ENCODE measurements around the gene TMIE. TPM values are rescaled to one million over a fixed set of nuclear protein-coding genes. Genes with fewer than 3 reads are reported as not detected.

TMIE gene
- total and polyA plus RNA-seq, 2 of the 4 experiments (the other 2 are of a cell fraction): 0.12 TPM; not detected in 1

- H3K23ac ChIP-seq (ENCODE audit: low read depth, low read length): no peak overlapping the region
- no peaks in the 10 kb centered on the region for H3K9me3 ChIP-seq (ENCODE audit: control insufficient read depth, insufficient read depth, low read length)
- H3K27me3 ChIP-seq (ENCODE audit: control insufficient read depth, insufficient read depth, low read length): peaks cover 30% of the 10 kb centered on the region
- no peak overlapping the region for H2AFZ ChIP-seq (replicated peaks; ENCODE audit: low read length, poor library complexity)
- H3K56ac ChIP-seq (ENCODE audit: extremely low read depth, insufficient read depth, low read length): no peak overlapping the region
- no peak overlapping the region for H3K27ac ChIP-seq (ENCODE audit: insufficient read depth, low read length)
- ChIA-PET CTCF (no interaction called here), POLR2A (ENCODE audit: unreplicated experiment) (no interaction called here)
- H3K4me3 ChIP-seq (ENCODE audit: insufficient read depth, low read depth, low read length): no peak overlapping the region
- no peaks in the 10 kb centered on the region for H4K20me1 ChIP-seq (ENCODE audit: insufficient read depth, low read length)
- no peak overlapping the region for H3K14ac ChIP-seq (replicated peaks; ENCODE audit: low read depth, low read length)
- TF ChIP-seq SMC3 (IDR thresholded peaks at IDR 0.05; ENCODE audit: low read depth, low read length) (no peak), RCOR1 (IDR thresholded peaks at IDR 0.05; ENCODE audit: insufficient replicate concordance, low read length) (no peak), FOS (IDR thresholded peaks at IDR 0.05; ENCODE audit: low read depth, low read length) (no peak), POLR2A (IDR thresholded peaks at IDR 0.05; ENCODE audit: low read depth, low read length) (no peak), ELK1 (IDR thresholded peaks at IDR 0.05; ENCODE audit: borderline replicate concordance, low read depth, low read length) (no peak), CTCF (conservative IDR thresholded peaks at IDR 0.05; ENCODE audit: low read depth, low read length) (no peak), NFE2L2 (IDR thresholded peaks at IDR 0.05; ENCODE audit: low read depth, low read length) (no peak), CHD1 (IDR thresholded peaks at IDR 0.05; ENCODE audit: low read depth, low read length) (no peak), MAFK (IDR thresholded peaks at IDR 0.05; ENCODE audit: low read depth, low read length) (no peak), CEBPB (IDR thresholded peaks at IDR 0.05; ENCODE audit: low read depth, low read length) (no peak), RAD21 (IDR thresholded peaks at IDR 0.05; ENCODE audit: low read length) (no peak), MAZ (IDR thresholded peaks at IDR 0.05; ENCODE audit: borderline replicate concordance, low read depth, low read length) (no peak), MXI1 (IDR thresholded peaks at IDR 0.05; ENCODE audit: borderline replicate concordance, low read depth, low read length) (no peak)
- H4K8ac ChIP-seq (ENCODE audit: low read depth in 2 of 2, low read length in 2 of 2): no peak overlapping the region
- H2BK15ac ChIP-seq (ENCODE audit: low read depth, low read length): no peak overlapping the region
- no peak overlapping the region for H2AK5ac ChIP-seq (ENCODE audit: low read depth, low read length)
- H3K36me3 ChIP-seq (ENCODE audit: control insufficient read depth, insufficient read depth, low read length): no peaks in the 10 kb centered on the region
- H3K9me1 ChIP-seq (ENCODE audit: insufficient read depth, low read length): no peaks in the 10 kb centered on the region
- no peak overlapping the region for H2AK9ac ChIP-seq (replicated peaks; ENCODE audit: low read depth, low read length, poor library complexity)
- H4K5ac ChIP-seq (ENCODE audit: low read depth, low read length): no peak overlapping the region
- intact Hi-C loops (cut with micrococcal nuclease) (no loop called here), dilution Hi-C loops (cut with HindIII; ENCODE audit: low sequenced_read_pairs, unreplicated experiment) (no loop called here), in situ Hi-C loops (cut with MboI; ENCODE audit: low sequenced_read_pairs) (loop anchor here (25.0 kb wide), 1 partner anchor 651 kb away; no protein-coding TSS in a partner anchor)
- H3K9ac ChIP-seq (ENCODE audit: low read depth, low read length): no peak overlapping the region
- DNase-seq (no peak), ATAC-seq (ENCODE audit: low read depth) (no peak)
- H3K18ac ChIP-seq (ENCODE audit: low read depth, low read length): no peak overlapping the region
- H3K4ac ChIP-seq (ENCODE audit: low read depth, low read length): no peak overlapping the region
- H3K4me2 ChIP-seq (ENCODE audit: low read depth, low read length): no peak overlapping the region
- no TSS peak for BruUV-seq (replicated peaks)
- no peak overlapping the region for H2BK5ac ChIP-seq (ENCODE audit: low read depth, low read length, poor library complexity, severe bottlenecking)
- H4K91ac ChIP-seq (ENCODE audit: insufficient read depth, low read depth, low read length): no peak overlapping the region
- no peak overlapping the region for H2BK20ac ChIP-seq (ENCODE audit: low read depth, low read length)
- no peaks in the 10 kb centered on the region for H3K79me1 ChIP-seq (ENCODE audit: low read depth in 1 of 2, low read length in 2 of 2)
- H3K4me1 ChIP-seq (ENCODE audit: control insufficient read depth, insufficient read depth, low read length): no peaks in the 10 kb centered on the region
- WGBS, 2 experiments (ENCODE audit: extremely low coverage in 2 of 2, insufficient read length in 1 of 2): no CpG with 5 or more reads among the region's 7 CpGs
- H2BK120ac ChIP-seq (ENCODE audit: low read depth, low read length): no peak overlapping the region
These were observed 10.6 kb downstream of the TMIE start for GRCh38 chr3:46711760-46712159.

Data from IMR-90 (cell line).